Natural killer cell (primary cell): ENCODE results near the gene BRI3BP. TPM values are rescaled to one million over a fixed set of nuclear protein-coding genes. Genes with fewer than 3 reads are reported as not detected.

ENCODE experiments used
- ATAC-seq, 3 donors: fragments of 150-1000 bp in 2 of 3; fragments of 200-7000 bp in 1 of 3; cut with Tn5 transposase; 1 replicate in 1 of 3; 2 replicates in 2 of 3; pipeline ENCODE4 v1.10.0; 2021; ENCODE audit warnings: mild to moderate bottlenecking in 2 of 3, moderate library complexity in 2 of 3
- DNase-seq, 2 donors: peaks; one replicate each; pipeline versions ENCODE4 v3.0.0 to v3.0.0-alpha.2; 2013 to 2021; ENCODE audit warnings: mixed read lengths in 1 of 2
- H3K27ac ChIP-seq: one replicate; pipeline ENCODE4 v1.5.1; 2013; ENCODE audit warnings: mild to moderate bottlenecking, low read length
- H3K27me3 ChIP-seq: one replicate; pipeline ENCODE4 v1.6.1; 2013; ENCODE audit warnings: low read length; ENCODE audit not compliant: control insufficient read depth, insufficient read depth
- H3K36me3 ChIP-seq: one replicate; pipeline ENCODE4 v1.6.1; 2013; ENCODE audit warnings: low read length; ENCODE audit not compliant: control insufficient read depth, insufficient read depth
- H3K4me1 ChIP-seq: one replicate; pipeline ENCODE4 v1.6.1; 2013; ENCODE audit warnings: low read length; ENCODE audit not compliant: control insufficient read depth, insufficient read depth
- H3K4me3 ChIP-seq: one replicate; pipeline ENCODE4 v1.5.1; 2013; ENCODE audit warnings: low read length
- H3K9me3 ChIP-seq: one replicate; pipeline ENCODE4 v1.6.1; 2013; ENCODE audit warnings: low read length; ENCODE audit not compliant: control insufficient read depth, insufficient read depth
- H3K27ac Mint-ChIP-seq, 2 donors: one replicate each; pipeline ENCODE4 v1.8.0; 2022; ENCODE audit warnings: mild to moderate bottlenecking in 2 of 2, mixed read lengths in 2 of 2, moderate library complexity in 1 of 2
- H3K27me3 Mint-ChIP-seq, 2 donors: one replicate each; pipeline ENCODE4 v1.8.0; 2022; ENCODE audit warnings: low read depth in 2 of 2, mixed read lengths in 2 of 2
- H3K36me3 Mint-ChIP-seq: one replicate; pipeline ENCODE4 v1.8.0; 2022; ENCODE audit warnings: mixed read lengths
- H3K4me1 Mint-ChIP-seq, 2 donors: one replicate each; pipeline ENCODE4 v1.8.0; 2022; ENCODE audit warnings: mixed read lengths in 2 of 2
- H3K4me3 Mint-ChIP-seq: one replicate; pipeline ENCODE4 v1.8.0; 2022; ENCODE audit warnings: mild to moderate bottlenecking, moderate library complexity, mixed read lengths
- H3K9me3 Mint-ChIP-seq, 2 donors: one replicate each; pipeline ENCODE4 v1.8.0; 2022; ENCODE audit warnings: mixed read lengths in 2 of 2
- CTCF ChIP-seq: fragments of 200-600 bp; IDR thresholded peaks from one replicate; pipeline ENCODE4 v1.8.0; 2022; ENCODE audit warnings: antibody characterized with exemption
- WGBS: methylation state at CpG from one replicate; pipeline ENCODE4 v1.1.7; 2013; ENCODE audit warnings: missing lambda C conversion rate; ENCODE audit not compliant: insufficient coverage; 5-methylcytosine and 5-hydroxymethylcytosine counted together
- intact Hi-C: fragments of 100-400 bp; cut with micrococcal nuclease; formaldehyde crosslinking; loops from one replicate; pipeline ENCODE4 v1.14.2; 2022
- total RNA-seq, 4 donors: library from RNA; stranded (reverse); fragments of 120-200 nt in 1 of 4; gene quantifications; one replicate each; pipeline versions ENCODE4 v1.2.3 to v1.2.4, GENCODE V29; 2013 to 2022

Gene BRI3BP
- total RNA-seq, 3 donors from 2014 or later (not counting 1 experiment from before 2014, with no cell fraction given) = 4.2 to 6.8 (median 5.4) TPM

GRCh38 chr12:125069616-125070015 lies 76.2 kb downstream of the BRI3BP start:
- Mint-ChIP-seq H3K36me3 (no peaks in the 10 kb centered on the region), H3K27me3 (no peaks in the 10 kb centered on the region), H3K4me3 (no peak overlapping the region), H3K9me3 (no peaks in the 10 kb centered on the region), H3K4me1 (peaks cover 8 to 21% of the 10 kb centered on the region in 2 donors), H3K27ac (no peak overlapping the region)
- Histone ChIP-seq H3K4me3 (no peak overlapping the region), H3K27ac (no peak overlapping the region), H3K27me3 (no peaks in the 10 kb centered on the region), H3K4me1 (peaks cover 8% of the 10 kb centered on the region), H3K9me3 (no peaks in the 10 kb centered on the region), H3K36me3 (no peaks in the 10 kb centered on the region)
- DNase-seq = no peak
- no peak for TF ChIP-seq CTCF
- whole genome bisulfite sequencing = 92% methylated on average over 8 of the region's 8 CpGs
- intact Hi-C loops = no loop called here
- ATAC-seq = no peak

GRCh38 chr12:125070112-125070511 lies 76.7 kb downstream of the BRI3BP start:
- Histone ChIP-seq H3K27me3 (no peaks in the 10 kb centered on the region), H3K27ac (no peak overlapping the region), H3K36me3 (no peaks in the 10 kb centered on the region), H3K4me3 (no peak overlapping the region), H3K9me3 (no peaks in the 10 kb centered on the region), H3K4me1 (peaks cover 8% of the 10 kb centered on the region)
- Mint-ChIP-seq H3K27ac (no peak overlapping the region), H3K9me3 (no peaks in the 10 kb centered on the region), H3K4me1 (peaks cover 8 to 16% of the 10 kb centered on the region in 2 donors), H3K36me3 (no peaks in the 10 kb centered on the region), H3K4me3 (no peak overlapping the region), H3K27me3 (no peaks in the 10 kb centered on the region)
- intact Hi-C loops = no loop called here
- no peak for TF ChIP-seq CTCF
- DNase-seq (no peak), ATAC-seq (no peak)
- WGBS = 96% methylated on average over 6 of the region's 6 CpGs

- no peak for ATAC-seq
- no peaks in the 10 kb centered on the region for H3K36me3 ChIP-seq
- no peaks in the 10 kb centered on the region for H3K27me3 Mint-ChIP-seq
- H3K4me1 Mint-ChIP-seq = peaks cover 8 to 14% of the 10 kb centered on the region in 2 donors
- H3K36me3 Mint-ChIP-seq = no peaks in the 10 kb centered on the region
- peaks cover 5% of the 10 kb centered on the region for H3K4me1 ChIP-seq
- no peak overlapping the region for H3K4me3 ChIP-seq
- H3K4me3 Mint-ChIP-seq = no peak overlapping the region
- DNase-seq = no peak
- H3K27me3 ChIP-seq = no peaks in the 10 kb centered on the region
- WGBS = 95% methylated on average over 10 of the region's 11 CpGs
- H3K9me3 Mint-ChIP-seq = no peaks in the 10 kb centered on the region
- TF ChIP-seq CTCF = no peak
- intact Hi-C loops = no loop called here
- no peak overlapping the region for H3K27ac ChIP-seq
- H3K9me3 ChIP-seq = no peaks in the 10 kb centered on the region
- no peak overlapping the region for H3K27ac Mint-ChIP-seq
These were observed 77.4 kb downstream of the BRI3BP start for GRCh38 chr12:125070661-125071390.

GRCh38 chr12:125071456-125071855 lies 78.0 kb downstream of the BRI3BP start:
- no peaks in the 10 kb centered on the region for H3K9me3 Mint-ChIP-seq
- Histone ChIP-seq H3K27me3 (no peaks in the 10 kb centered on the region), H3K27ac (no peak overlapping the region), H3K4me1 (no peaks in the 10 kb centered on the region), H3K36me3 (peaks cover 2% of the 10 kb centered on the region), H3K4me3 (no peak overlapping the region), H3K9me3 (no peaks in the 10 kb centered on the region)
- WGBS = 90% methylated on average over 12 of the region's 12 CpGs
- peaks cover 3% of the 10 kb centered on the region for H3K36me3 Mint-ChIP-seq
- peaks cover 8 to 10% of the 10 kb centered on the region in 2 donors for H3K4me1 Mint-ChIP-seq
- no peak for TF ChIP-seq CTCF
- DNase-seq (no peak), ATAC-seq (no peak)
- H3K27ac Mint-ChIP-seq = no peak overlapping the region
- no peaks in the 10 kb centered on the region for H3K27me3 Mint-ChIP-seq
- no peak overlapping the region for H3K4me3 Mint-ChIP-seq
- intact Hi-C loops = no loop called here
